Hepatocyte (in vitro differentiated cells): ENCODE results near the gene GMDS.

Experiments
- EZH2 ChIP-seq: fragments of 200-600 bp; sonication (generic); IDR thresholded peaks from 2 replicates; pipeline ENCODE4 v1.6.1; 2016; ENCODE audit warnings: antibody characterized with exemption, mild to moderate bottlenecking, borderline replicate concordance
- TF ChIP-seq, protein P1 (sequence below): fragments of 200-600 bp; sonication (generic); IDR thresholded peaks from 2 replicates; pipeline ENCODE4 v1.5.1; 2016; ENCODE audit warnings: antibody characterized with exemption, mild to moderate bottlenecking; ENCODE audit not compliant: poor library complexity

DNA sequence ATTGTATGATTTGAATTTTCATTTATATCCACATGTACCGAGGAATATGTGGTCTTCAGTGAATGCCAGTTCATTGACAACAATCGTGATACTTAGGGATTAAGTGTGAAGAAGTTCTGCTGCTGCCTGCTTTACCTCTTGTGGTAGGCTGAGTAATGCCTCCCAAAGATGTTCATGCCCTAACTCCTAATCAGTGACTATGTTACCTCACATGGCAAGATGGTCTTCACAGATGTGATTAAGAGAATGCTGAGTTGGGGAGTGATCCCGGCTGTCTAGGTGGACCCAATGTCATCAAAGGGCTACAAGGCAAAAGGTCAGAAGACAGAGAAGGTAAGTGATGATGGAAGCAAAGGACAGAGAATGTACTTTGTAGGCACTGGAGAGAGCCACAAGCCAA is 454.7 kb downstream of the GMDS start:
- TF ChIP-seq, protein P1, sequence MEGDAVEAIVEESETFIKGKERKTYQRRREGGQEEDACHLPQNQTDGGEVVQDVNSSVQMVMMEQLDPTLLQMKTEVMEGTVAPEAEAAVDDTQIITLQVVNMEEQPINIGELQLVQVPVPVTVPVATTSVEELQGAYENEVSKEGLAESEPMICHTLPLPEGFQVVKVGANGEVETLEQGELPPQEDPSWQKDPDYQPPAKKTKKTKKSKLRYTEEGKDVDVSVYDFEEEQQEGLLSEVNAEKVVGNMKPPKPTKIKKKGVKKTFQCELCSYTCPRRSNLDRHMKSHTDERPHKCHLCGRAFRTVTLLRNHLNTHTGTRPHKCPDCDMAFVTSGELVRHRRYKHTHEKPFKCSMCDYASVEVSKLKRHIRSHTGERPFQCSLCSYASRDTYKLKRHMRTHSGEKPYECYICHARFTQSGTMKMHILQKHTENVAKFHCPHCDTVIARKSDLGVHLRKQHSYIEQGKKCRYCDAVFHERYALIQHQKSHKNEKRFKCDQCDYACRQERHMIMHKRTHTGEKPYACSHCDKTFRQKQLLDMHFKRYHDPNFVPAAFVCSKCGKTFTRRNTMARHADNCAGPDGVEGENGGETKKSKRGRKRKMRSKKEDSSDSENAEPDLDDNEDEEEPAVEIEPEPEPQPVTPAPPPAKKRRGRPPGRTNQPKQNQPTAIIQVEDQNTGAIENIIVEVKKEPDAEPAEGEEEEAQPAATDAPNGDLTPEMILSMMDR = no peak
- TF ChIP-seq EZH2 = no peak
